Heart left ventricle (tissue), 16 donors: ENCODE measurements around the gene PREPL. TPM values are rescaled to one million over a fixed set of nuclear protein-coding genes. Genes with fewer than 3 reads are reported as not detected.
A peak's percentile ranks its signal among the peaks of the same experiment; 100 is the strongest.

Source experiments
- ATAC-seq, 4 donors: fragments of 200-7000 bp; cut with Tn5 transposase; one replicate each; pipeline ENCODE4 v1.9.1; 2020 to 2022; ENCODE audit warnings: moderate library complexity in 4 of 4, mild to moderate bottlenecking in 3 of 4, moderate number of reproducible peaks in 1 of 4
- DNase-seq, 5 donors: peaks; one replicate each; pipeline ENCODE4 v3.0.0-alpha.2; 2020
- H3K27ac ChIP-seq, 12 donors: fragments of 200-600 bp; sonication (generic) in 4 of 12; one replicate each; pipeline versions ENCODE4 v1.5.0 to v1.8.0; 2016 to 2022; ENCODE audit warnings: mild to moderate bottlenecking in 2 of 12
- H3K27me3 ChIP-seq, 9 donors: fragments of 200-600 bp; sonication (generic) in 2 of 9; one replicate each; pipeline versions ENCODE4 v1.5.1 to v1.8.0; 2016 to 2022; ENCODE audit warnings: mild to moderate bottlenecking in 3 of 9
- H3K36me3 ChIP-seq, 9 donors: fragments of 200-600 bp; sonication (generic) in 2 of 9; one replicate each; pipeline versions ENCODE4 v1.5.0 to v1.8.0; 2018 to 2022; ENCODE audit warnings: mild to moderate bottlenecking in 2 of 9
- H3K4me1 ChIP-seq, 12 donors: fragments of 200-600 bp; sonication (generic) in 4 of 12; one replicate each; pipeline versions ENCODE4 v1.5.0 to v1.8.0; 2016 to 2022; ENCODE audit warnings: mild to moderate bottlenecking in 3 of 12
- H3K4me3 ChIP-seq, 12 donors: fragments of 200-600 bp; sonication (generic) in 4 of 12; one replicate each; pipeline versions ENCODE4 v1.5.0 to v1.8.0; 2017 to 2022; ENCODE audit warnings: mild to moderate bottlenecking in 9 of 12, moderate library complexity in 4 of 12
- H3K9me3 ChIP-seq, 12 donors: fragments of 200-600 bp; sonication (generic) in 4 of 12; one replicate each; pipeline versions ENCODE4 v1.5.0 to v1.8.0; 2016 to 2022; ENCODE audit warnings: mild to moderate bottlenecking in 1 of 12
- POLR2A ChIP-seq, 2 donors: fragments of 450-650 bp; IDR thresholded peaks; one replicate each; pipeline ENCODE4 v1.6.1; 2017; ENCODE audit warnings: antibody characterized with exemption in 2 of 2, mild to moderate bottlenecking in 2 of 2, moderate library complexity in 2 of 2
- WGBS, 4 donors: extraction: QIAGEN DNeasy Blood & Tissue Kit in 2 of 4; methylation state at CpG; one replicate each; pipeline versions ENCODE4 v1.1.5 to v1.1.7; 2013 to 2018; 5-methylcytosine and 5-hydroxymethylcytosine counted together
- intact Hi-C, 10 donors: fragments of 100-400 bp; cut with DNase I; formaldehyde crosslinking; loops; one replicate each; pipeline versions ENCODE4 v1.11.1 to v1.14.2; 2022
- polyA plus RNA-seq, 2 donors: library from polyadenylated mRNA; stranded (reverse); fragments of 200-250 nt; gene quantifications; one replicate each; pipeline ENCODE4 v1.2.3, GENCODE V29; 2013
- total RNA-seq, 9 donors: library from RNA; depleted of rRNA in 2 of 9; stranded (reverse); fragments of >200 nt in 2 of 9; fragmentation: NEBNext Ultra II Directional in 3 of 9; extraction: Animal tissue kit (Norgen Biotek cat#: 25700) in 3 of 9; gene quantifications; one replicate each; pipeline versions ENCODE4 v1.1.0 to v1.2.4, GENCODE V29; 2016 to 2023
- TF ChIP-seq, protein P1 (sequence below), 12 donors: fragments of 200-600 bp; sonication (generic) in 4 of 12; IDR thresholded peaks; one replicate each; pipeline versions ENCODE4 v1.5.0 to v1.8.0; 2018 to 2022; ENCODE audit warnings: antibody characterized with exemption in 12 of 12, mild to moderate bottlenecking in 5 of 12
- donor health status: ischemic (EF 13 %, LVEDD 7.1; RV severe dilation, severe dysfunction).
- donor health status: healthy with polysubstance abuse.
- donor health status: DM: no; HTN: yes; CAD: no.
- donor health status: DM: no; HTN: no; CAD: no.
- donor health status: ischemic (EF 25% LVEDD 6.9; RV normal size, moderate dysfunction).
- donor health status: ischemic (EF 25% LVEDD 5.7; RV mildly dilated, moderate dysfunction).
- donor health status: healthy.
- donor health status: DM: yes; HTN: yes; CAD: no.
- donor health status: ischemic (EF 35%, LVEDD 5.7; RV mildly dilated, moderate dysfunction).
- donor health status: nonischemic (EF 11% LVEDD 7.7; RV severe dilation, severe dysfunction).
- donor health status: DM: yes; HTN: yes; CAD: no.
- donor health status: PGD.
- donor health status: ischemic (EF 29% LVEDD 5.4; RV normal size, mild dysfunction).
- donor health status: nonischemic (EF 23%, LVEDD 6.1; RV moderate dilation, normal function).

The PREPL gene
- total and polyA plus RNA-seq, 11 donors, result 10.7 to 120 (median 72.0) TPM

DNA sequence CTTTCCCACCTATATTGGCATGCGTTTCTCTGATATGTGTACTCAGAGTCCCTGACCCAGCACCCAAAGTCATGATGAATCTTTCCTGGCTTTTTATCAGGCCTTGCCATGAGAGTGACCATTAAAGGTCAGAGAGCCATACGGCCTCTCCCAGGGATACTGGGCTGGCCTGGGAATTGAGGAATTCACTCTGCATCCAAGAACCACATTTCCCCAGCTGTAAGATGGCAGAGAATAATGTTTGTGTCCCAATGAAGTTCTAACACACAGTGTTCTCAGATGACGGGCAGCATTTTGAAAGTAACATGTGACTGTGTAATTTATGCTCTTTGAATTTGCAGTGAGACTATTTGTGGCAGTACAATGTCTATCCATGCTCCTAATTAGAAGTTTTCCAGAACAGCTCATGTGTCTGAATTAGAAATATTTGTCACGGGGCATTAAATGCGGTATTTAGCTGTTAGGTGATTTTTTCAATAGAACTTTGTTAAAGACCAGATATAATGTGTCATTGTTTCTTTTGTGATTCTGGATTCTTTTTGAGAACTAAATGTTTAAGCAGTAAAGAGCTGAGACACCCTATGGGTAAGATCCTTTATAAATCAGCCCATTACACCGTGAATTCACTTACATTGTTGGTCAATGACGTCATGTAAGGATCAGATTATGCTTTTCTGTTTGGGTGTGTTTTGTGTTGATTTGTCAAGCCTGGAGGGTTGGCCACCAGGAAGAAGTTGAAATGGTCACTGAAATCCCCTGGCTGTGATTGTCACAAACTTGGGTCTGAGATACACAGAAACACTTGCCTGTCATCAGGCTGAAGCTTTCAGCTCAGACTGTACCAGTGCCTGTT lies 93.3 kb downstream of the PREPL start:
- DNase-seq, result no peak
- Histone ChIP-seq H3K4me3 (no peak overlapping the region), H3K27ac (peak overlapping the region in 11 of 12 donors; percentile 6 to 69 (median 38)), H3K27me3 (no peaks in the 10 kb centered on the region), H3K9me3 (no peaks in the 10 kb centered on the region), H3K4me1 (peaks cover 0 to 15% (median 12%) of the 10 kb centered on the region in 12 donors), H3K36me3 (no peaks in the 10 kb centered on the region)
- TF ChIP-seq POLR2A (IDR thresholded peaks at IDR 0.05), result no peak
- TF ChIP-seq, protein P1, sequence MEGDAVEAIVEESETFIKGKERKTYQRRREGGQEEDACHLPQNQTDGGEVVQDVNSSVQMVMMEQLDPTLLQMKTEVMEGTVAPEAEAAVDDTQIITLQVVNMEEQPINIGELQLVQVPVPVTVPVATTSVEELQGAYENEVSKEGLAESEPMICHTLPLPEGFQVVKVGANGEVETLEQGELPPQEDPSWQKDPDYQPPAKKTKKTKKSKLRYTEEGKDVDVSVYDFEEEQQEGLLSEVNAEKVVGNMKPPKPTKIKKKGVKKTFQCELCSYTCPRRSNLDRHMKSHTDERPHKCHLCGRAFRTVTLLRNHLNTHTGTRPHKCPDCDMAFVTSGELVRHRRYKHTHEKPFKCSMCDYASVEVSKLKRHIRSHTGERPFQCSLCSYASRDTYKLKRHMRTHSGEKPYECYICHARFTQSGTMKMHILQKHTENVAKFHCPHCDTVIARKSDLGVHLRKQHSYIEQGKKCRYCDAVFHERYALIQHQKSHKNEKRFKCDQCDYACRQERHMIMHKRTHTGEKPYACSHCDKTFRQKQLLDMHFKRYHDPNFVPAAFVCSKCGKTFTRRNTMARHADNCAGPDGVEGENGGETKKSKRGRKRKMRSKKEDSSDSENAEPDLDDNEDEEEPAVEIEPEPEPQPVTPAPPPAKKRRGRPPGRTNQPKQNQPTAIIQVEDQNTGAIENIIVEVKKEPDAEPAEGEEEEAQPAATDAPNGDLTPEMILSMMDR (IDR thresholded peaks at IDR 0.05), result no peak
- ATAC-seq, result peak; percentile 79 to 91 (median 84)
- WGBS, 4 donors, result 32 to 62% (median 44%) methylated on average over 7 of the region's 7 CpGs
- intact Hi-C loops, result no loop called here

Other genes with a start within 250 kb of the PREPL start
- gene PPM1B, start 192.6 kb downstream of the PREPL start, total RNA-seq, result 10 to 100 TPM; 25.7 to 65.9 (median 54.1) TPM
- 10 to 100 TPM; 22.6 to 46.2 TPM for gene PPM1B, start 192.6 kb downstream of the PREPL start, polyA plus RNA-seq
- gene SLC3A1, start 86.0 kb downstream of the PREPL start, total RNA-seq, result under 1 TPM in 3 of 9 donors, not detected in 6; 0.12 to 0.34 (median 0.27) TPM
- gene SLC3A1, start 86.0 kb downstream of the PREPL start, polyA plus RNA-seq, result under 1 TPM; 0.04 to 0.06 TPM
- gene CAMKMT, start 453 bp upstream of the PREPL start, total RNA-seq, result 10 to 100 TPM in 1 of 9 donors, 1 to 10 TPM in 8; 2.5 to 10.1 (median 4.3) TPM
- 1 to 10 TPM; 4.4 to 6.8 TPM for gene CAMKMT, start 453 bp upstream of the PREPL start, polyA plus RNA-seq